ENCODE measurements around the gene PABPN1L.
A peak's percentile ranks its signal among the peaks of the same experiment; 100 is the strongest.

PABPN1L gene

DNA sequence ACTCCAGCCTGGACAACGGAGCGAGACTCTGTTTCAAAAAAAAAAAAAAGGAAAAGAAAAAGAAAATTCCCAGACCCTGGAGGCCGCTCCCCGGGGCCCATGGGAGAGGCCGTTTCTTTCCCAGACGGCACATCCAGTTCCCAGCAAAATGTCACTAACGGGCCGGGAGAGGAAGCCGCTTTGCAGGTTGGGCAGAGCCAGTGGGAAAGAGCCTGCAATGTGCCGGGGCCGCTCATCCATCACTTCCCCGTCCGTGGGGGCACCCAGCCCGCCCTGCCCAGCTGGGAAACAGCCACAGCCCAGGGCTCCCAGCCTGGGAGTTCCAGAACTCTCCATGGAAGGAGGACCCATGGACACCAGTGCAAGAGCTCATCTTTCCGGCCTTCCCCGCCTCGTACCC is 41.8 kb upstream of the PABPN1L start:
- WGBS, 2 donors (ENCODE audit: extremely low coverage in 2 of 2, insufficient read length in 2 of 2, insufficient replicate concordance in 1 of 2) = no CpG with 5 or more reads among the region's 17 CpGs
- no peak overlapping the region for H3K27ac ChIP-seq (replicated peaks; ENCODE audit: low read length)
- peak overlapping the region; percentile 49 for H2BK15ac ChIP-seq (ENCODE audit: low read length)
- peak overlapping the region; percentile 84 for H2BK12ac ChIP-seq (ENCODE audit: low read length)
- no peaks in the 10 kb centered on the region for H3K36me3 ChIP-seq (replicated peaks in 1 of 2; ENCODE audit: control insufficient read depth in 2 of 2, insufficient read depth in 2 of 2, low read length in 2 of 2)
- no peak overlapping the region for H2AFZ ChIP-seq (ENCODE audit: low read length)
- peaks cover 0 to 19% (median 0%) of the 10 kb centered on the region in 3 experiments for H3K27me3 ChIP-seq (ENCODE audit: control insufficient read depth in 3 of 3, insufficient read depth in 3 of 3, low read depth in 1 of 3, low read length in 3 of 3)
- no peak overlapping the region for H3K9ac ChIP-seq (ENCODE audit: low read depth, low read length, poor library complexity)
- H4K91ac ChIP-seq (ENCODE audit: low read depth, low read length, poor library complexity) = no peak overlapping the region
- no peak overlapping the region for H2BK120ac ChIP-seq (ENCODE audit: low read depth, low read length)
- H3K4me2 ChIP-seq (ENCODE audit: insufficient read depth, low read length, poor library complexity, severe bottlenecking) = no peak overlapping the region
- H3K14ac ChIP-seq (ENCODE audit: low read length) = peak overlapping the region; percentile 89
- no peak overlapping the region for H3K18ac ChIP-seq (ENCODE audit: low read length)
- H2BK5ac ChIP-seq (ENCODE audit: low read length) = peak overlapping the region; percentile 90
- H3K9me3 ChIP-seq (replicated peaks in 1 of 2; ENCODE audit: control insufficient read depth in 2 of 2, insufficient read depth in 1 of 2, low read depth in 1 of 2, low read length in 2 of 2) = peaks cover 0 to 2% of the 10 kb centered on the region in 2 donors
- no peak overlapping the region for H4K8ac ChIP-seq (ENCODE audit: low read depth, low read length)
- no peaks in the 10 kb centered on the region for H3K79me1 ChIP-seq (ENCODE audit: low read depth, low read length)
- no peak overlapping the region for H3K23ac ChIP-seq (ENCODE audit: low read depth, low read length, poor library complexity)
- peak overlapping the region; percentile 94 for H2AK5ac ChIP-seq (ENCODE audit: low read depth, low read length)
- DNase-seq (ENCODE audit: low spot score) = no peak
- no peak overlapping the region for H3K4me3 ChIP-seq (ENCODE audit: low read length in 2 of 2)
- peaks cover 7 to 14% of the 10 kb centered on the region in 2 donors for H3K4me1 ChIP-seq (ENCODE audit: control insufficient read depth in 2 of 2, insufficient read depth in 1 of 2, low read depth in 1 of 2, low read length in 2 of 2)
- H3K4ac ChIP-seq (ENCODE audit: low read length) = no peak overlapping the region

DNA sequence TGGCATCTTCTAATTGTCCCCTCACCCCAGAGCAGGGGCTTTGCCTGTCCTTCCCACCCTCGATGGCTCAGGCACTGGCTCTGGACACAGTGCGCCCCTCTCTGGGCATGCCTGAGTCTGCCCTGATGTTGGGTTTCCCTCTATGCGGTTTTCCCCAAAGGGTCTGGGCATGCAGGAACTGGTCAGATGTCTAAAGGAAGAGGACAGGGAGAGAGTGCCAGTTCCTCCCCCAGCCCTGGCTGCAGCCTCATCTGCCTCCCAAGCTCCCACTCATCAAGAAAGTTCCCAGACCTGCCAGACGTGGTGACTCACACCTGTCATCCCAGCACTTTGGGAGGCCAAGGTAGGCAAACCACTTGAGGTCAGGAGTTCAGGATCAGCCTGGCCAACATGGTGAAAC is 41.3 kb upstream of the PABPN1L start:
- peak overlapping the region; percentile 88 for H2AK5ac ChIP-seq (ENCODE audit: low read depth, low read length)
- DNase-seq (ENCODE audit: low spot score) = no peak
- peak overlapping the region; percentile 43 for H4K8ac ChIP-seq (ENCODE audit: low read depth, low read length)
- no peak overlapping the region for H3K23ac ChIP-seq (ENCODE audit: low read depth, low read length, poor library complexity)
- H3K27ac ChIP-seq (replicated peaks; ENCODE audit: low read length) = no peak overlapping the region
- no peaks in the 10 kb centered on the region for H3K79me1 ChIP-seq (ENCODE audit: low read depth, low read length)
- no peak overlapping the region for H2BK120ac ChIP-seq (ENCODE audit: low read depth, low read length)
- H2BK15ac ChIP-seq (ENCODE audit: low read length) = peak overlapping the region; percentile 78
- peak overlapping the region; percentile 44 for H3K9ac ChIP-seq (ENCODE audit: low read depth, low read length, poor library complexity)
- H2BK5ac ChIP-seq (ENCODE audit: low read length) = no peak overlapping the region
- H2AFZ ChIP-seq (ENCODE audit: low read length) = no peak overlapping the region
- WGBS, 2 donors (ENCODE audit: extremely low coverage in 2 of 2, insufficient read length in 2 of 2, insufficient replicate concordance in 1 of 2) = no CpG with 5 or more reads among the region's 4 CpGs
- no peaks in the 10 kb centered on the region for H3K36me3 ChIP-seq (replicated peaks in 1 of 2; ENCODE audit: control insufficient read depth in 2 of 2, insufficient read depth in 2 of 2, low read length in 2 of 2)
- no peak overlapping the region for H3K4me3 ChIP-seq (ENCODE audit: low read length in 2 of 2)
- H3K4ac ChIP-seq (ENCODE audit: low read length) = no peak overlapping the region
- peak overlapping the region; percentile 73 for H2BK12ac ChIP-seq (ENCODE audit: low read length)
- H3K27me3 ChIP-seq (ENCODE audit: control insufficient read depth in 3 of 3, insufficient read depth in 3 of 3, low read depth in 1 of 3, low read length in 3 of 3) = peaks cover 0 to 15% (median 0%) of the 10 kb centered on the region in 3 experiments
- no peak overlapping the region for H3K4me2 ChIP-seq (ENCODE audit: insufficient read depth, low read length, poor library complexity, severe bottlenecking)
- peaks cover 7 to 14% of the 10 kb centered on the region in 2 donors for H3K4me1 ChIP-seq (ENCODE audit: control insufficient read depth in 2 of 2, insufficient read depth in 1 of 2, low read depth in 1 of 2, low read length in 2 of 2)
- H3K18ac ChIP-seq (ENCODE audit: low read length) = peak overlapping the region; percentile 64
- no peaks in the 10 kb centered on the region for H3K9me3 ChIP-seq (replicated peaks in 1 of 2; ENCODE audit: control insufficient read depth in 2 of 2, insufficient read depth in 1 of 2, low read depth in 1 of 2, low read length in 2 of 2)
- peak overlapping the region; percentile 21 for H3K14ac ChIP-seq (ENCODE audit: low read length)
- no peak overlapping the region for H4K91ac ChIP-seq (ENCODE audit: low read depth, low read length, poor library complexity)

DNA sequence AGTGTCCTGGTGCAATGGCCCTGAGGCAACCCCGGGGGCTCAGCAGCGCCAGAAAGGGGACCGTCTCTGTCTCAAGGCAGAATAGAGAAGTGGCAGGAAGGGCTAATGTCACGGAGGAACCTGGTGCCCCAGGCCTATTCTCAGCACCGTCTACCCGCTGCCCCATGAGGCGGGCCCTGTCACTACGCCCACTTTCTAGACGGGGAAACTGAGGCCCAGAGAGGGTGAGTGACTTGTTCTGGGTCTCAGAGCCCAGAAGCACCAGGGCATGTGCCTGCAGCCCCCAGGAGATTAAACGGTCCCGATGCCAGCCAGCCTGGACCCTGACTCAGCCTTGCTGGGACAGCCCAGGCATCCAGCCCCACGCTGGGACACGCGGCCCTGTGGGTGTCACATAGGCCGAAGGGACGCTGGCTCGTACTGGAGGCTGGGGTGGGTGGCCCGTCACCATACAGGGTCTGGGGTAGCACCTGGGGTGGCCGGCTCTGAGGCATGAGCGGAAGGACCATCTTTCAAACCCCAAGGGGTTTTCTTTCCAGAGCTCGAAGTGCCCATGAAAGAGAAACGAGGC is 40.2 kb upstream of the PABPN1L start:
- DNase-seq (ENCODE audit: low spot score) = no peak

DNA sequence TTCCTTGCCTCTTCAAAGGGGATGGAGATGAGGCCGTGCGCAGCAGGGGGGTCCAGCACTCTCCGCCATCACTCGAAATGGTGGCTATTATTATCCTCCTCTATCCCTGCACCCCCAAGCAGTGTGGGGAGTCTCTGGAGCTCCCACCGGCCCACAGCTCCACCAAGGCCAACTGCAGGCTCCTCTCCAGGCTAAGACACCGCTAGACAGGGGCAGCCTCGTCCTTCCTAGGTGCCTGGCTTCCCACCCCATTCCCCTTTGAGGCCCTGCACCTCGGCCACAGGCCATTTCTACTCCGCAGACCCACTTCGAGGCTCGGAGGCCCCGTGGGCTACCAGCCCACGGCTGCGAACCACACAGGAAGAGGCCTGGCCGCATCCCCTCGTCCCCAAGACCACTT is 39.6 kb upstream of the PABPN1L start:
- H2AFZ ChIP-seq (ENCODE audit: low read length) = no peak overlapping the region
- no CpG with 5 or more reads among the region's 16 CpGs for WGBS, 2 donors (ENCODE audit: extremely low coverage in 2 of 2, insufficient read length in 2 of 2, insufficient replicate concordance in 1 of 2)

More for the DNA sequence above, 40.2 kb upstream of the PABPN1L start:
- H3K14ac ChIP-seq (ENCODE audit: low read length) = no peak overlapping the region
- WGBS, 2 donors (ENCODE audit: extremely low coverage in 2 of 2, insufficient read length in 2 of 2, insufficient replicate concordance in 1 of 2) = no CpG with 5 or more reads among the region's 22 CpGs
- H3K9me3 ChIP-seq (replicated peaks in 1 of 2; ENCODE audit: control insufficient read depth in 2 of 2, insufficient read depth in 1 of 2, low read depth in 1 of 2, low read length in 2 of 2) = no peaks in the 10 kb centered on the region
- no peak overlapping the region for H3K18ac ChIP-seq (ENCODE audit: low read length)
- no peaks in the 10 kb centered on the region for H3K36me3 ChIP-seq (replicated peaks in 1 of 2; ENCODE audit: control insufficient read depth in 2 of 2, insufficient read depth in 2 of 2, low read length in 2 of 2)
- no peak overlapping the region for H2BK15ac ChIP-seq (ENCODE audit: low read length)
- H2BK5ac ChIP-seq (ENCODE audit: low read length) = no peak overlapping the region
- no peak overlapping the region for H3K27ac ChIP-seq (replicated peaks; ENCODE audit: low read length)
- H4K91ac ChIP-seq (ENCODE audit: low read depth, low read length, poor library complexity) = no peak overlapping the region
- no peak overlapping the region for H3K9ac ChIP-seq (ENCODE audit: low read depth, low read length, poor library complexity)
- peaks cover 7 to 8% of the 10 kb centered on the region in 2 donors for H3K4me1 ChIP-seq (ENCODE audit: control insufficient read depth in 2 of 2, insufficient read depth in 1 of 2, low read depth in 1 of 2, low read length in 2 of 2)
- no peak overlapping the region for H2AFZ ChIP-seq (ENCODE audit: low read length)
- no peak overlapping the region for H2BK120ac ChIP-seq (ENCODE audit: low read depth, low read length)
- H2BK12ac ChIP-seq (ENCODE audit: low read length) = no peak overlapping the region
- no peak overlapping the region for H3K4ac ChIP-seq (ENCODE audit: low read length)
- peak overlapping the region; percentile 88 for H2AK5ac ChIP-seq (ENCODE audit: low read depth, low read length)
- no peaks in the 10 kb centered on the region for H3K79me1 ChIP-seq (ENCODE audit: low read depth, low read length)
- no peak overlapping the region for H4K8ac ChIP-seq (ENCODE audit: low read depth, low read length)
- peaks cover 0 to 12% (median 0%) of the 10 kb centered on the region in 3 experiments for H3K27me3 ChIP-seq (ENCODE audit: control insufficient read depth in 3 of 3, insufficient read depth in 3 of 3, low read depth in 1 of 3, low read length in 3 of 3)
- H3K4me3 ChIP-seq (ENCODE audit: low read length in 2 of 2) = no peak overlapping the region
- H3K4me2 ChIP-seq (ENCODE audit: insufficient read depth, low read length, poor library complexity, severe bottlenecking) = no peak overlapping the region
- no peak overlapping the region for H3K23ac ChIP-seq (ENCODE audit: low read depth, low read length, poor library complexity)

More for the DNA sequence above, 39.6 kb upstream of the PABPN1L start:
- H3K9ac ChIP-seq (ENCODE audit: low read depth, low read length, poor library complexity) = no peak overlapping the region
- H3K4me1 ChIP-seq (ENCODE audit: control insufficient read depth in 2 of 2, insufficient read depth in 1 of 2, low read depth in 1 of 2, low read length in 2 of 2) = peaks cover 3 to 8% of the 10 kb centered on the region in 2 donors
- no peak overlapping the region for H4K8ac ChIP-seq (ENCODE audit: low read depth, low read length)
- no peaks in the 10 kb centered on the region for H3K9me3 ChIP-seq (replicated peaks in 1 of 2; ENCODE audit: control insufficient read depth in 2 of 2, insufficient read depth in 1 of 2, low read depth in 1 of 2, low read length in 2 of 2)
- H2BK120ac ChIP-seq (ENCODE audit: low read depth, low read length) = no peak overlapping the region
- H3K18ac ChIP-seq (ENCODE audit: low read length) = peak overlapping the region; percentile 94
- peak overlapping the region; percentile 89 for H3K23ac ChIP-seq (ENCODE audit: low read depth, low read length, poor library complexity)
- peak overlapping the region; percentile 97 for H3K14ac ChIP-seq (ENCODE audit: low read length)
- DNase-seq (ENCODE audit: low spot score) = no peak
- H3K4me3 ChIP-seq (ENCODE audit: low read length in 2 of 2) = no peak overlapping the region
- no peak overlapping the region for H2BK12ac ChIP-seq (ENCODE audit: low read length)
- H3K27ac ChIP-seq (replicated peaks; ENCODE audit: low read length) = no peak overlapping the region
- H2AK5ac ChIP-seq (ENCODE audit: low read depth, low read length) = peak overlapping the region; percentile 46
- peak overlapping the region; percentile 89 for H4K91ac ChIP-seq (ENCODE audit: low read depth, low read length, poor library complexity)
- no peak overlapping the region for H3K4me2 ChIP-seq (ENCODE audit: insufficient read depth, low read length, poor library complexity, severe bottlenecking)
- H3K27me3 ChIP-seq (ENCODE audit: control insufficient read depth in 3 of 3, insufficient read depth in 3 of 3, low read depth in 1 of 3, low read length in 3 of 3) = peaks cover 0 to 14% (median 0%) of the 10 kb centered on the region in 3 experiments
- H3K4ac ChIP-seq (ENCODE audit: low read length) = no peak overlapping the region
- H3K36me3 ChIP-seq (replicated peaks in 1 of 2; ENCODE audit: control insufficient read depth in 2 of 2, insufficient read depth in 2 of 2, low read length in 2 of 2) = no peaks in the 10 kb centered on the region
- H3K79me1 ChIP-seq (ENCODE audit: low read depth, low read length) = no peaks in the 10 kb centered on the region
- H2BK15ac ChIP-seq (ENCODE audit: low read length) = peak overlapping the region; percentile 8
- H2BK5ac ChIP-seq (ENCODE audit: low read length) = peak overlapping the region; percentile 93
